K562 (cell line): ENCODE data around the gene TNFAIP3. TPM values are rescaled to one million over a fixed set of nuclear protein-coding genes. Genes with fewer than 3 reads are reported as not detected.

ENCODE experiments used
- ASH1L ChIP-seq: fragments of 450-650 bp; IDR thresholded peaks from 2 replicates; pipeline ENCODE4 v1.6.1; 2018; ENCODE audit warnings: borderline replicate concordance, mild to moderate bottlenecking, low read depth; ENCODE audit not compliant: partially characterized antibody
- ATF4 ChIP-seq: fragments of 450-650 bp; formaldehyde crosslinking; IDR thresholded peaks from 2 replicates; pipeline ENCODE4 v1.4.0; 2022; ENCODE audit warnings: mild to moderate bottlenecking, moderate library complexity
- ESRRA ChIP-seq: fragments of 450-650 bp; IDR thresholded peaks from 2 replicates; pipeline ENCODE4 v1.6.1; 2014; ENCODE audit warnings: low read depth, mild to moderate bottlenecking, moderate library complexity, borderline replicate concordance
- ETS1 ChIP-seq: conservative IDR thresholded peaks from 2 replicates; pipeline ENCODE4 v1.6.1; 2011; ENCODE audit warnings: low read depth, mild to moderate bottlenecking, low read length; ENCODE audit not compliant: control insufficient read depth
- GABPB2 ChIP-seq: fragments of 250-450 bp; sonication (Bioruptor Pico); conservative IDR thresholded peaks from 2 replicates; pipeline ENCODE4 v1.5.1; 2021; ENCODE audit warnings: mild to moderate bottlenecking
- IRF2 ChIP-seq: sonication (generic); formaldehyde crosslinking; IDR thresholded peaks from 2 replicates; pipeline ENCODE4 v1.8.1; 2022; ENCODE audit warnings: mild to moderate bottlenecking, missing genetic modification reagents
- NFRKB ChIP-seq: fragments of 450-650 bp; IDR thresholded peaks from 2 replicates; pipeline ENCODE4 v1.6.1; 2016; ENCODE audit warnings: low read depth
- PKNOX1 ChIP-seq: fragments of 450-650 bp; IDR thresholded peaks from 2 replicates; pipeline ENCODE4 v1.6.1; 2016
- POLR2AphosphoS5 ChIP-seq: IDR thresholded peaks from 2 replicates; pipeline ENCODE4 v1.6.1; 2011; ENCODE audit warnings: mild to moderate bottlenecking, low read depth, low read length, moderate library complexity; ENCODE audit not compliant: control insufficient read depth, insufficient read depth
- SNRNP70 ChIP-seq: fragments of 200-400 bp; formaldehyde crosslinking; optimal IDR thresholded peaks from 2 replicates; pipeline ENCODE3; 2017; ENCODE audit warnings: low read depth, low read length
- TFAM ChIP-seq: fragments of 250-450 bp; sonication (Bioruptor Pico); conservative IDR thresholded peaks from 2 replicates; pipeline ENCODE4 v1.5.0; 2021; ENCODE audit warnings: mild to moderate bottlenecking, moderate library complexity
- ZBTB1 ChIP-seq: sonication (generic); formaldehyde crosslinking; IDR thresholded peaks from 2 replicates; pipeline ENCODE4 v1.8.1; 2023; ENCODE audit warnings: missing genetic modification reagents, low read depth, mild to moderate bottlenecking, borderline replicate concordance
- ZBTB5 ChIP-seq: fragments of 450-650 bp; IDR thresholded peaks from 2 replicates; pipeline ENCODE4 v1.6.1; 2017; ENCODE audit warnings: antibody characterized with exemption
- ZKSCAN3 ChIP-seq: fragments of 250-450 bp; sonication (Bioruptor Pico); IDR thresholded peaks from 2 replicates; pipeline ENCODE4 v1.4.0; 2020
- ZNF133 ChIP-seq: fragments of 250-450 bp; sonication (Bioruptor Pico); IDR thresholded peaks from 2 replicates; pipeline ENCODE4 v1.4.0; 2020; ENCODE audit warnings: mild to moderate bottlenecking
- ZNF766 ChIP-seq: fragments of 200-800 bp; sonication (Bioruptor generic); conservative IDR thresholded peaks from 2 replicates; pipeline ENCODE4 v1.6.1; 2016; ENCODE audit warnings: missing genetic modification characterization, missing compliant biosample characterization
- ZNF780A ChIP-seq: fragments of 250-450 bp; sonication (Bioruptor Pico); IDR thresholded peaks from 2 replicates; pipeline ENCODE4 v1.5.0; 2021; ENCODE audit warnings: mild to moderate bottlenecking
- ZZZ3 ChIP-seq: fragments of 450-650 bp; IDR thresholded peaks from 2 replicates; pipeline ENCODE4 v1.6.1; 2016; ENCODE audit warnings: antibody characterized with exemption, mild to moderate bottlenecking, moderate library complexity
- polyA plus RNA-seq, 8 experiments: library from polyadenylated mRNA; depleted of rRNA in 4 of 8; stranded (reverse) in 5 of 8; unstranded in 3 of 8; fragments of >200 nt; fragmentation: Nextera tagmentation in 2 of 8; fragmentation: Illumina TruSeq in 1 of 8; extraction: Ambion mirVana in 2 of 8; extraction: Trizol in 1 of 8; gene quantifications; 2 replicates each; pipeline versions ENCODE4 v1.2.1 to v1.2.3, GENCODE V29; 2011 to 2014; ENCODE audit warnings: inconsistent platforms in 1 of 8, missing spikeins in 1 of 8
- total RNA-seq, 7 experiments: library from RNA; depleted of rRNA in 6 of 7; stranded (reverse); fragments of >200 nt in 6 of 7; fragmentation: Illumina TruSeq in 2 of 7; extraction: Trizol in 2 of 7; gene quantifications; 2 replicates each; pipeline versions ENCODE4 v1.2.1 to v1.2.3, GENCODE V29; 2011 to 2021; ENCODE audit warnings: low replicate concordance in 1 of 7

TNFAIP3 gene
- total and polyA plus RNA-seq, 9 of the 15 experiments (the other 6 are each of a cell fraction or from before 2014, with no cell fraction given) = 0.79 to 17.0 (median 6.4) TPM

GRCh38 chr6:137864812-137865508, 2.1 kb upstream of the TNFAIP3 start (continued):
- no peak for TF ChIP-seq ETS1
- TF ChIP-seq POLR2AphosphoS5 = no peak
- TF ChIP-seq NFRKB = peak; percentile 49; the same call in 1 of the 2 replicates
- no peak for TF ChIP-seq ZZZ3
- no peak for TF ChIP-seq ZKSCAN3 (CRISPR knock-in tag)
- TF ChIP-seq SNRNP70 = no peak
- TF ChIP-seq ZBTB1 (CRISPR knock-in tag) = no peak
- TF ChIP-seq PKNOX1 = peak; percentile 41
- no peak; the same call in 1 of the 2 replicates for TF ChIP-seq ZNF766 (CRISPR knock-in tag)
- no peak for TF ChIP-seq ASH1L
- no peak for TF ChIP-seq ZNF780A
- TF ChIP-seq ESRRA = no peak
- no peak for TF ChIP-seq TFAM (CRISPR knock-in tag)
- no peak for TF ChIP-seq IRF2 (CRISPR knock-in tag)
- TF ChIP-seq ZBTB5 = no peak
- TF ChIP-seq ZNF133 (CRISPR knock-in tag) = no peak
- TF ChIP-seq ATF4 (CRISPR knock-in tag) = no peak
- 0 out of 2 replicates have a peak, but pooled peaks have one; percentile 34 for TF ChIP-seq GABPB2 (CRISPR knock-in tag)
